Vagina (tissue), 2 donors: ENCODE data around the gene LACTB.

Experiments
- CTCF ChIP-seq, 3 experiments: fragments of 450-650 bp in 2 of 3; fragments of 200-600 bp in 1 of 3; sonication (generic) in 1 of 3; IDR thresholded peaks; one replicate each; pipeline ENCODE4 v1.5.1; 2017 to 2019; ENCODE audit warnings: antibody characterized with exemption in 3 of 3, mild to moderate bottlenecking in 2 of 3, moderate library complexity in 2 of 3
- POLR2A ChIP-seq, 2 donors: fragments of 450-650 bp; IDR thresholded peaks; one replicate each; pipeline ENCODE4 v1.6.1; 2017; ENCODE audit warnings: antibody characterized with exemption in 2 of 2, mild to moderate bottlenecking in 2 of 2, moderate library complexity in 2 of 2
- POLR2AphosphoS5 ChIP-seq, 2 donors: sonication (generic); formaldehyde crosslinking; IDR thresholded peaks; one replicate each; pipeline ENCODE4 v1.9.0; 2017; ENCODE audit warnings: antibody characterized with exemption in 2 of 2, mild to moderate bottlenecking in 2 of 2, low read depth in 1 of 2; ENCODE audit not compliant: insufficient read depth in 1 of 2

DNA sequence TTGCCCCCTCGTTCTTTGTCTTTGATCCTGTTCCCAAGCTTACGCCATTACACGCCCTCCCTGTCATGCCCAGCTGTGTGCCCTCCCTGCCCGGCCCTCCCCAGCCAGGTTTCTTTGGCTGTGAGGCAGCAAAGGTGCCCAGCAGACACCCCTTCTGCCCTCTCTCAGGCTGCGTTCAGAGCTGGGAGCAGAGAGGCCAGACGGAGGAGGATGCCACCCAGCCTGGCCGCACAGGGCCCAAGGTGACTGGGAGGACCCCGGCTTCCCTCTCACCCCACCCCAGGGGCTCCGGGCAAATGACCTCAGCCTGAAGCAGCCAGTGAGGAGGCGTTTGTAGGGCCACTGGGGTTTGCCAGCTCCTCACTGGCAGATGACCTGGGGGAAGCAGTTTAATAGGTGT lies 30.8 kb upstream of the LACTB start:
- TF ChIP-seq POLR2A (IDR thresholded peaks at IDR 0.05) (no peak), POLR2AphosphoS5 (IDR thresholded peaks at IDR 0.05; ENCODE audit: insufficient read depth in 1 of 2, low read depth in 1 of 2) (no peak), CTCF (IDR thresholded peaks at IDR 0.05) (no peak)
